ENCODE measurements around the gene TLL2. TPM values are rescaled to one million over a fixed set of nuclear protein-coding genes. Genes with fewer than 3 reads are reported as not detected.

The TLL2 gene
- total RNA-seq, 1 donor from 2014 or later, result not detected

- DNase-seq, result no peak
- intact Hi-C loops (cut with micrococcal nuclease), result no loop called here
- Mint-ChIP-seq H3K4me3 (no peak overlapping the region), H3K4me1 (no peaks in the 10 kb centered on the region), H3K27me3 (peaks cover 8% of the 10 kb centered on the region), H3K27ac (no peak overlapping the region), H3K9me3 (no peaks in the 10 kb centered on the region), H3K36me3 (ENCODE audit: low read depth) (no peaks in the 10 kb centered on the region)
Measured at GRCh38 chr10:96416643-96417042, 97.1 kb downstream of the TLL2 start.

- intact Hi-C loops (cut with micrococcal nuclease), result no loop called here
- Mint-ChIP-seq H3K27me3 (peaks cover 10% of the 10 kb centered on the region), H3K9me3 (no peaks in the 10 kb centered on the region), H3K36me3 (ENCODE audit: low read depth) (no peaks in the 10 kb centered on the region), H3K27ac (no peak overlapping the region), H3K4me1 (no peaks in the 10 kb centered on the region), H3K4me3 (no peak overlapping the region)
- DNase-seq, result peak; percentile 41
Measured at GRCh38 chr10:96415891-96416554, 97.7 kb downstream of the TLL2 start.

GRCh38 chr10:96415150-96415890, 98.4 kb downstream of the TLL2 start:
- intact Hi-C loops (cut with micrococcal nuclease), result no loop called here
- Mint-ChIP-seq H3K36me3 (ENCODE audit: low read depth) (no peaks in the 10 kb centered on the region), H3K27ac (no peak overlapping the region), H3K4me3 (no peak overlapping the region), H3K4me1 (no peaks in the 10 kb centered on the region), H3K27me3 (peaks cover 10% of the 10 kb centered on the region), H3K9me3 (no peaks in the 10 kb centered on the region)
- no peak for DNase-seq

GRCh38 chr10:96414303-96414702, 99.4 kb downstream of the TLL2 start:
- peaks cover 7% of the 10 kb centered on the region for H3K27me3 Mint-ChIP-seq
- intact Hi-C loops (cut with micrococcal nuclease), result no loop called here
- no peaks in the 10 kb centered on the region for H3K9me3 Mint-ChIP-seq
- H3K36me3 Mint-ChIP-seq (ENCODE audit: low read depth), result no peaks in the 10 kb centered on the region
- no peak overlapping the region for H3K27ac Mint-ChIP-seq
- no peak for DNase-seq
- no peaks in the 10 kb centered on the region for H3K4me1 Mint-ChIP-seq
- H3K4me3 Mint-ChIP-seq, result no peak overlapping the region

- Mint-ChIP-seq H3K36me3 (ENCODE audit: low read depth) (no peaks in the 10 kb centered on the region), H3K27ac (no peak overlapping the region), H3K4me1 (no peaks in the 10 kb centered on the region), H3K27me3 (peaks cover 9% of the 10 kb centered on the region), H3K4me3 (no peak overlapping the region), H3K9me3 (no peaks in the 10 kb centered on the region)
- no peak for DNase-seq
- intact Hi-C loops (cut with micrococcal nuclease), result no loop called here
Measured at GRCh38 chr10:96413151-96413787, 100.5 kb downstream of the TLL2 start.

GRCh38 chr10:96411716-96412320, 101.9 kb downstream of the TLL2 start:
- intact Hi-C loops (cut with micrococcal nuclease), result no loop called here
- no peak overlapping the region for H3K4me3 Mint-ChIP-seq
- no peak for DNase-seq
- peaks cover 11% of the 10 kb centered on the region for H3K27me3 Mint-ChIP-seq
- H3K4me1 Mint-ChIP-seq, result no peaks in the 10 kb centered on the region
- H3K9me3 Mint-ChIP-seq, result no peaks in the 10 kb centered on the region
- H3K36me3 Mint-ChIP-seq (ENCODE audit: low read depth), result no peaks in the 10 kb centered on the region
- no peak overlapping the region for H3K27ac Mint-ChIP-seq

GRCh38 chr10:96410296-96410695, 103.4 kb downstream of the TLL2 start:
- no peak for DNase-seq
- H3K36me3 Mint-ChIP-seq (ENCODE audit: low read depth), result no peaks in the 10 kb centered on the region
- peaks cover 13% of the 10 kb centered on the region for H3K27me3 Mint-ChIP-seq
- H3K27ac Mint-ChIP-seq, result no peak overlapping the region
- H3K4me1 Mint-ChIP-seq, result no peaks in the 10 kb centered on the region
- H3K9me3 Mint-ChIP-seq, result no peaks in the 10 kb centered on the region
- H3K4me3 Mint-ChIP-seq, result no peak overlapping the region
- intact Hi-C loops (cut with micrococcal nuclease), result no loop called here

GRCh38 chr10:96408201-96408600, 105.5 kb downstream of the TLL2 start:
- Mint-ChIP-seq H3K27me3 (peaks cover 13% of the 10 kb centered on the region), H3K27ac (no peak overlapping the region), H3K9me3 (no peaks in the 10 kb centered on the region), H3K4me1 (no peaks in the 10 kb centered on the region), H3K4me3 (no peak overlapping the region), H3K36me3 (ENCODE audit: low read depth) (no peaks in the 10 kb centered on the region)
- no peak for DNase-seq
- intact Hi-C loops (cut with micrococcal nuclease), result no loop called here

GRCh38 chr10:96407560-96408069, 106.1 kb downstream of the TLL2 start:
- no peaks in the 10 kb centered on the region for H3K36me3 Mint-ChIP-seq (ENCODE audit: low read depth)
- no peak for DNase-seq
- no peak overlapping the region for H3K27ac Mint-ChIP-seq
- H3K4me1 Mint-ChIP-seq, result no peaks in the 10 kb centered on the region
- H3K27me3 Mint-ChIP-seq, result peaks cover 10% of the 10 kb centered on the region
- H3K4me3 Mint-ChIP-seq, result no peak overlapping the region
- intact Hi-C loops (cut with micrococcal nuclease), result no loop called here
- no peaks in the 10 kb centered on the region for H3K9me3 Mint-ChIP-seq

- Mint-ChIP-seq H3K36me3 (ENCODE audit: low read depth) (no peaks in the 10 kb centered on the region), H3K4me3 (no peak overlapping the region), H3K4me1 (no peaks in the 10 kb centered on the region), H3K27ac (no peak overlapping the region), H3K9me3 (no peaks in the 10 kb centered on the region), H3K27me3 (peaks cover 19% of the 10 kb centered on the region)
- no peak for DNase-seq
- intact Hi-C loops (cut with micrococcal nuclease), result no loop called here
Measured at GRCh38 chr10:96406091-96406490, 107.6 kb downstream of the TLL2 start.

- Mint-ChIP-seq H3K36me3 (ENCODE audit: low read depth) (no peaks in the 10 kb centered on the region), H3K4me1 (no peaks in the 10 kb centered on the region), H3K27ac (no peak overlapping the region), H3K4me3 (no peak overlapping the region), H3K27me3 (peaks cover 28% of the 10 kb centered on the region), H3K9me3 (no peaks in the 10 kb centered on the region)
- intact Hi-C loops (cut with micrococcal nuclease), result no loop called here
- no peak for DNase-seq
Measured at GRCh38 chr10:96402417-96403305, 111.1 kb downstream of the TLL2 start.

- DNase-seq, result no peak
- Mint-ChIP-seq H3K27me3 (peaks cover 29% of the 10 kb centered on the region), H3K9me3 (no peaks in the 10 kb centered on the region), H3K4me3 (no peak overlapping the region), H3K36me3 (ENCODE audit: low read depth) (no peaks in the 10 kb centered on the region), H3K4me1 (peaks cover 2% of the 10 kb centered on the region), H3K27ac (no peak overlapping the region)
- intact Hi-C loops (cut with micrococcal nuclease), result no loop called here
Measured at GRCh38 chr10:96401036-96401435, 112.7 kb downstream of the TLL2 start.

- no peak for DNase-seq
- intact Hi-C loops (cut with micrococcal nuclease), result no loop called here
- Mint-ChIP-seq H3K4me1 (peaks cover 2% of the 10 kb centered on the region), H3K27me3 (peaks cover 30% of the 10 kb centered on the region), H3K27ac (no peak overlapping the region), H3K36me3 (ENCODE audit: low read depth) (no peaks in the 10 kb centered on the region), H3K9me3 (no peaks in the 10 kb centered on the region), H3K4me3 (no peak overlapping the region)
Measured at GRCh38 chr10:96400465-96400864, 113.3 kb downstream of the TLL2 start.

All from activated CD4-positive, alpha-beta T cell treated with anti-CD3 and anti-CD28 coated beads, Interleukin-2, amount 10 ng/mL, durations not matched to agents 24 days and 14 days (primary cell).